ENCODE data around the gene PNRC2.

- TF ChIP-seq ZFP30 (CRISPR knock-in tag; IDR thresholded peaks at IDR 0.05) = no peak
- TF ChIP-seq, protein P1, sequence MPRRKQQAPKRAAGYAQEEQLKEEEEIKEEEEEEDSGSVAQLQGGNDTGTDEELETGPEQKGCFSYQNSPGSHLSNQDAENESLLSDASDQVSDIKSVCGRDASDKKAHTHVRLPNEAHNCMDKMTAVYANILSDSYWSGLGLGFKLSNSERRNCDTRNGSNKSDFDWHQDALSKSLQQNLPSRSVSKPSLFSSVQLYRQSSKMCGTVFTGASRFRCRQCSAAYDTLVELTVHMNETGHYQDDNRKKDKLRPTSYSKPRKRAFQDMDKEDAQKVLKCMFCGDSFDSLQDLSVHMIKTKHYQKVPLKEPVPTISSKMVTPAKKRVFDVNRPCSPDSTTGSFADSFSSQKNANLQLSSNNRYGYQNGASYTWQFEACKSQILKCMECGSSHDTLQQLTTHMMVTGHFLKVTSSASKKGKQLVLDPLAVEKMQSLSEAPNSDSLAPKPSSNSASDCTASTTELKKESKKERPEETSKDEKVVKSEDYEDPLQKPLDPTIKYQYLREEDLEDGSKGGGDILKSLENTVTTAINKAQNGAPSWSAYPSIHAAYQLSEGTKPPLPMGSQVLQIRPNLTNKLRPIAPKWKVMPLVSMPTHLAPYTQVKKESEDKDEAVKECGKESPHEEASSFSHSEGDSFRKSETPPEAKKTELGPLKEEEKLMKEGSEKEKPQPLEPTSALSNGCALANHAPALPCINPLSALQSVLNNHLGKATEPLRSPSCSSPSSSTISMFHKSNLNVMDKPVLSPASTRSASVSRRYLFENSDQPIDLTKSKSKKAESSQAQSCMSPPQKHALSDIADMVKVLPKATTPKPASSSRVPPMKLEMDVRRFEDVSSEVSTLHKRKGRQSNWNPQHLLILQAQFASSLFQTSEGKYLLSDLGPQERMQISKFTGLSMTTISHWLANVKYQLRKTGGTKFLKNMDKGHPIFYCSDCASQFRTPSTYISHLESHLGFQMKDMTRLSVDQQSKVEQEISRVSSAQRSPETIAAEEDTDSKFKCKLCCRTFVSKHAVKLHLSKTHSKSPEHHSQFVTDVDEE (CRISPR knock-in tag; IDR thresholded peaks at IDR 0.05) = no peak
- TF ChIP-seq PATZ1 (CRISPR knock-in tag; IDR thresholded peaks at IDR 0.05; ENCODE audit: borderline replicate concordance) = no peak
- no peak for TF ChIP-seq ZFP3 (CRISPR knock-in tag; IDR thresholded peaks at IDR 0.05)
- no peak for TF ChIP-seq RARB (CRISPR knock-in tag; IDR thresholded peaks at IDR 0.05)
- TF ChIP-seq ZNF8 (CRISPR knock-in tag; IDR thresholded peaks at IDR 0.05) = no peak
Measured at GRCh38 chr1:23967871-23968270, 8.2 kb downstream of the PNRC2 start.

All from SK-N-SH treated with all-trans-retinoic acid at 6 μM for 48 hours (cell line).